ENCODE data around the gene ADAMTS16.
"Not testable (repeated sequence)": the region's sequence is repeated elsewhere in the genome, so short reads cannot be mapped to it uniquely, and the experiment has no call there.

The ADAMTS16 gene

GRCh38 chr5:5139777-5140478 is at the start of gene ADAMTS16:
Gene ADAMTS16 (plus strand): TSS chr5:5140330. CDS start chr5:5140468, 138 bp downstream.
- no peak for DNase-seq

- DNase-seq: no peak
Measured at GRCh38 chr5:5092149-5092548, 48.0 kb upstream of the ADAMTS16 start.

- no peak for DNase-seq
Measured at GRCh38 chr5:5100635-5101034, 39.5 kb upstream of the ADAMTS16 start.

- DNase-seq: no peak
Measured at GRCh38 chr5:5101676-5102075, 38.5 kb upstream of the ADAMTS16 start.

GRCh38 chr5:5103245-5103644 is 36.9 kb upstream of the ADAMTS16 start:
- no peak for DNase-seq

GRCh38 chr5:5104550-5104949 is 35.6 kb upstream of the ADAMTS16 start:
- DNase-seq: no peak

- DNase-seq: no peak
Measured at GRCh38 chr5:5105531-5105930, 34.6 kb upstream of the ADAMTS16 start.

- DNase-seq: no peak
Measured at GRCh38 chr5:5116956-5117355, 23.2 kb upstream of the ADAMTS16 start.

GRCh38 chr5:5122776-5123175 is 17.4 kb upstream of the ADAMTS16 start:
- DNase-seq: no peak

GRCh38 chr5:5124231-5124630 is 15.9 kb upstream of the ADAMTS16 start:
- no peak for DNase-seq

- no peak for DNase-seq
Measured at GRCh38 chr5:5126444-5126843, 13.7 kb upstream of the ADAMTS16 start.

- no peak for DNase-seq
Measured at GRCh38 chr5:5128766-5129165, 11.4 kb upstream of the ADAMTS16 start.

GRCh38 chr5:5132234-5132633 is 7.9 kb upstream of the ADAMTS16 start:
- DNase-seq: no peak

GRCh38 chr5:5132693-5133295 is 7.3 kb upstream of the ADAMTS16 start:
- DNase-seq: no peak

- DNase-seq: no peak
Measured at GRCh38 chr5:5134107-5134506, 6.0 kb upstream of the ADAMTS16 start.

- no peak for DNase-seq
Measured at GRCh38 chr5:5135957-5136676, 4.0 kb upstream of the ADAMTS16 start.

- DNase-seq: not testable (repeated sequence)
Measured at GRCh38 chr5:5137851-5138250, 2.3 kb upstream of the ADAMTS16 start.

- no peak for DNase-seq
Measured at GRCh38 chr5:5139336-5139776, 774 bp upstream of the ADAMTS16 start.

GRCh38 chr5:5140479-5141338 is 579 bp downstream of the ADAMTS16 start:
- no peak for DNase-seq

- DNase-seq: no peak
Measured at GRCh38 chr5:5141339-5141599, 1.1 kb downstream of the ADAMTS16 start.

- peak; percentile 25 for DNase-seq
Measured at GRCh38 chr5:5141625-5142525, 1.7 kb downstream of the ADAMTS16 start.

GRCh38 chr5:5144441-5144840 is 4.3 kb downstream of the ADAMTS16 start:
- no peak for DNase-seq

Data from NCI-H510A (cell line).